Measurements from ENCODE around the gene DSCAML1. TPM values are rescaled to one million over a fixed set of nuclear protein-coding genes. Genes with fewer than 3 reads are reported as not detected.

DSCAML1 gene
- total RNA-seq, 2 experiments from 2014 or later, result not detected

DNA sequence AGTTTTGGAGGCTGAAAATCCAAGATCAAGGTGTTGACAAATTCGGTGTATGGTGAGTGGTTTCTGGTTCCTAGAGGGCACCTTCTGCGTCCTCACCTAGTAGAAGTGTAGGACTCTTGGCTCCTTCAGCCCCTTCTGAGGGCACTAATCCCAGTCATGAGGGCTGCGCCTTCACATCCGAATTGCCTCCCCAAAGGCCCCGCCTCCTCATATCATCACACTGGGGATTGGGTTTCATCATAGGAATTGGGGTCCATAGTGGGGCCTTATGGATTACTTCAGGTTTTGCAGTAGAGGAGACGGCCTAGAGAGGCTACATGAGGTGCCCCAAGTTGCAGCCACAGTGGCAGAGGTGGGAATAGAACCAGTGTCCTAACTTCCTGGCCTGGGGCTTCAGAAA is 382.3 kb downstream of the DSCAML1 start:
- Histone ChIP-seq H3K36me3 (ENCODE audit: insufficient read depth, low read length) (no peaks in the 10 kb centered on the region), H3K4me3 (ENCODE audit: low read depth, low read length, poor library complexity, severe bottlenecking) (no peak overlapping the region), H2AFZ (ENCODE audit: low read length) (no peak overlapping the region), H3K27ac (ENCODE audit: low read depth, low read length, poor library complexity, severe bottlenecking) (no peak overlapping the region), H3K9me2 (ENCODE audit: insufficient read depth, low read length) (no peaks in the 10 kb centered on the region), H3K4me2 (ENCODE audit: low read length) (no peak overlapping the region), H4K20me1 (ENCODE audit: insufficient read depth, low read length) (no peaks in the 10 kb centered on the region), H3K9me3 (ENCODE audit: low read length) (no peaks in the 10 kb centered on the region), H3K79me2 (ENCODE audit: insufficient read depth, low read depth, low read length) (no peaks in the 10 kb centered on the region), H3K4me1 (ENCODE audit: insufficient read depth, low read length, poor library complexity, severe bottlenecking) (no peaks in the 10 kb centered on the region)
- no peak for DNase-seq (ENCODE audit: low spot score)
- TF ChIP-seq EZH2phosphoT487 (IDR thresholded peaks at IDR 0.05; ENCODE audit: borderline replicate concordance, low read depth, low read length), result no peak
- TF ChIP-seq, protein P1, sequence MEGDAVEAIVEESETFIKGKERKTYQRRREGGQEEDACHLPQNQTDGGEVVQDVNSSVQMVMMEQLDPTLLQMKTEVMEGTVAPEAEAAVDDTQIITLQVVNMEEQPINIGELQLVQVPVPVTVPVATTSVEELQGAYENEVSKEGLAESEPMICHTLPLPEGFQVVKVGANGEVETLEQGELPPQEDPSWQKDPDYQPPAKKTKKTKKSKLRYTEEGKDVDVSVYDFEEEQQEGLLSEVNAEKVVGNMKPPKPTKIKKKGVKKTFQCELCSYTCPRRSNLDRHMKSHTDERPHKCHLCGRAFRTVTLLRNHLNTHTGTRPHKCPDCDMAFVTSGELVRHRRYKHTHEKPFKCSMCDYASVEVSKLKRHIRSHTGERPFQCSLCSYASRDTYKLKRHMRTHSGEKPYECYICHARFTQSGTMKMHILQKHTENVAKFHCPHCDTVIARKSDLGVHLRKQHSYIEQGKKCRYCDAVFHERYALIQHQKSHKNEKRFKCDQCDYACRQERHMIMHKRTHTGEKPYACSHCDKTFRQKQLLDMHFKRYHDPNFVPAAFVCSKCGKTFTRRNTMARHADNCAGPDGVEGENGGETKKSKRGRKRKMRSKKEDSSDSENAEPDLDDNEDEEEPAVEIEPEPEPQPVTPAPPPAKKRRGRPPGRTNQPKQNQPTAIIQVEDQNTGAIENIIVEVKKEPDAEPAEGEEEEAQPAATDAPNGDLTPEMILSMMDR (conservative IDR thresholded peaks at IDR 0.05; ENCODE audit: low read length), result no peak
- ChIA-PET CTCF (ENCODE audit: unreplicated experiment) (no interaction called here), POLR2A (interaction anchor here (0.5 kb wide), 1 partner anchor 287 kb away, joined by 3 read pairs; no protein-coding TSS in a partner anchor)
- BruUV-seq (replicated peaks), result no TSS peak
- intact Hi-C loops (cut with micrococcal nuclease; ENCODE audit: unreplicated experiment), result no loop called here

DNA sequence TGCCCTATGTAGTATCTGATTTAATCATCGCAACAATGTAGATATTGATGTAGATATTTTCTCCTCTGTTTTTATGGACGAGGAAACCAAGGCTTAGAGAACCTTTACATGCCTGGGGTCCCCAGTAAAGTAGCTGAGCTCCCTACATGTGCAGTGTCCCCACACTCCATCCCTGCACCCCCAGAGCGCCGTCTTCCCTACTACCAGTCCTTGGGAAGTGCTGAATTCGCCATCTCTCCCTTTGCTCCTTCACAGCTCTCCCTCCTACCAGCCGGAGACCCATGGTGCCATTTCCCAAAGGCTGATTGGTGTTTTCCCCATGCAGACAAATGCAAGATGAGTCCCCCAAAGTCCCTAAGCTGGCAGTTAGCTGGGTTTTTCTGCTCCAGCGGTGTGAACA is 383.4 kb downstream of the DSCAML1 start:
- TF ChIP-seq, protein P1 (conservative IDR thresholded peaks at IDR 0.05; ENCODE audit: low read length), result no peak
- TF ChIP-seq EZH2phosphoT487 (IDR thresholded peaks at IDR 0.05; ENCODE audit: borderline replicate concordance, low read depth, low read length), result no peak
- Histone ChIP-seq H3K36me3 (ENCODE audit: insufficient read depth, low read length) (peaks cover 6% of the 10 kb centered on the region; the same call in 1 of the 2 replicates), H3K9me3 (ENCODE audit: low read length) (no peaks in the 10 kb centered on the region), H3K4me3 (ENCODE audit: low read depth, low read length, poor library complexity, severe bottlenecking) (no peak overlapping the region), H3K79me2 (ENCODE audit: insufficient read depth, low read depth, low read length) (no peaks in the 10 kb centered on the region), H3K4me1 (ENCODE audit: insufficient read depth, low read length, poor library complexity, severe bottlenecking) (no peaks in the 10 kb centered on the region), H3K27ac (ENCODE audit: low read depth, low read length, poor library complexity, severe bottlenecking) (no peak overlapping the region), H4K20me1 (ENCODE audit: insufficient read depth, low read length) (no peaks in the 10 kb centered on the region), H3K9me2 (ENCODE audit: insufficient read depth, low read length) (no peaks in the 10 kb centered on the region), H3K4me2 (ENCODE audit: low read length) (no peak overlapping the region), H2AFZ (ENCODE audit: low read length) (no peak overlapping the region)
- no TSS peak for BruUV-seq (replicated peaks)
- ChIA-PET CTCF (ENCODE audit: unreplicated experiment) (no interaction called here), POLR2A (interaction anchor here (0.7 kb wide), 1 partner anchor 141 kb away, joined by 4 read pairs; no protein-coding TSS in a partner anchor)
- no peak for DNase-seq (ENCODE audit: low spot score)
- intact Hi-C loops (cut with micrococcal nuclease; ENCODE audit: unreplicated experiment), result no loop called here

- DNase-seq (ENCODE audit: low spot score), result no peak
- Histone ChIP-seq H3K4me3 (ENCODE audit: low read depth, low read length, poor library complexity, severe bottlenecking) (no peak overlapping the region), H3K27ac (ENCODE audit: low read depth, low read length, poor library complexity, severe bottlenecking) (no peak overlapping the region), H3K79me2 (ENCODE audit: insufficient read depth, low read depth, low read length) (no peaks in the 10 kb centered on the region), H3K4me1 (ENCODE audit: insufficient read depth, low read length, poor library complexity, severe bottlenecking) (no peaks in the 10 kb centered on the region), H4K20me1 (ENCODE audit: insufficient read depth, low read length) (no peaks in the 10 kb centered on the region), H3K4me2 (ENCODE audit: low read length) (no peak overlapping the region), H3K36me3 (ENCODE audit: insufficient read depth, low read length) (peaks cover 14% of the 10 kb centered on the region; the same call in 1 of the 2 replicates), H3K9me3 (ENCODE audit: low read length) (no peaks in the 10 kb centered on the region), H2AFZ (ENCODE audit: low read length) (no peak overlapping the region), H3K9me2 (ENCODE audit: insufficient read depth, low read length) (no peaks in the 10 kb centered on the region)
- intact Hi-C loops (cut with micrococcal nuclease; ENCODE audit: unreplicated experiment), result no loop called here
- no TSS peak for BruUV-seq (replicated peaks)
- TF ChIP-seq EZH2phosphoT487 (IDR thresholded peaks at IDR 0.05; ENCODE audit: borderline replicate concordance, low read depth, low read length), result no peak
- TF ChIP-seq, protein P1 (conservative IDR thresholded peaks at IDR 0.05; ENCODE audit: low read length), result no peak
- CTCF ChIA-PET (ENCODE audit: unreplicated experiment), result no interaction called here
- POLR2A ChIA-PET, result interaction anchor here (0.6 kb wide), 2 partner anchors 20 to 64 kb away, joined by 3 read pairs; no protein-coding TSS in a partner anchor
Observed at GRCh38 chr11:117412653-117413275, 384.3 kb downstream of the DSCAML1 start.

Measured in OCI-LY7 (cell line).